Measurements from ENCODE around the gene TRAM2.

- TF ChIP-seq POLR2A (IDR thresholded peaks at IDR 0.05) (no peak), CTCF (IDR thresholded peaks at IDR 0.05) (no peak)
Observed at GRCh38 chr6:52491203-52492069, 85.4 kb downstream of the TRAM2 start.

All from testis (tissue), 2 donors.